Measurements from ENCODE around the gene YJU2. TPM values are rescaled to one million over a fixed set of nuclear protein-coding genes. Genes with fewer than 3 reads are reported as not detected.
"Not testable (repeated sequence)": the region's sequence is repeated elsewhere in the genome, so short reads cannot be mapped to it uniquely, and the experiment has no call there.

YJU2 gene
- total RNA-seq, 1 donor from 2014 or later, result 21.7 TPM

- Mint-ChIP-seq H3K4me3 (ENCODE audit: unreplicated experiment) (no peak overlapping the region), H3K4me1 (ENCODE audit: unreplicated experiment) (peaks cover 2% of the 10 kb centered on the region), H3K27ac (ENCODE audit: unreplicated experiment) (no peak overlapping the region), H3K9me3 (ENCODE audit: unreplicated experiment) (no peaks in the 10 kb centered on the region), H3K27me3 (ENCODE audit: unreplicated experiment) (peaks cover 4% of the 10 kb centered on the region), H3K36me3 (ENCODE audit: unreplicated experiment) (peaks cover 5% of the 10 kb centered on the region)
- TF ChIP-seq, protein P1, sequence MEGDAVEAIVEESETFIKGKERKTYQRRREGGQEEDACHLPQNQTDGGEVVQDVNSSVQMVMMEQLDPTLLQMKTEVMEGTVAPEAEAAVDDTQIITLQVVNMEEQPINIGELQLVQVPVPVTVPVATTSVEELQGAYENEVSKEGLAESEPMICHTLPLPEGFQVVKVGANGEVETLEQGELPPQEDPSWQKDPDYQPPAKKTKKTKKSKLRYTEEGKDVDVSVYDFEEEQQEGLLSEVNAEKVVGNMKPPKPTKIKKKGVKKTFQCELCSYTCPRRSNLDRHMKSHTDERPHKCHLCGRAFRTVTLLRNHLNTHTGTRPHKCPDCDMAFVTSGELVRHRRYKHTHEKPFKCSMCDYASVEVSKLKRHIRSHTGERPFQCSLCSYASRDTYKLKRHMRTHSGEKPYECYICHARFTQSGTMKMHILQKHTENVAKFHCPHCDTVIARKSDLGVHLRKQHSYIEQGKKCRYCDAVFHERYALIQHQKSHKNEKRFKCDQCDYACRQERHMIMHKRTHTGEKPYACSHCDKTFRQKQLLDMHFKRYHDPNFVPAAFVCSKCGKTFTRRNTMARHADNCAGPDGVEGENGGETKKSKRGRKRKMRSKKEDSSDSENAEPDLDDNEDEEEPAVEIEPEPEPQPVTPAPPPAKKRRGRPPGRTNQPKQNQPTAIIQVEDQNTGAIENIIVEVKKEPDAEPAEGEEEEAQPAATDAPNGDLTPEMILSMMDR (IDR thresholded peaks at IDR 0.05), result no peak
- DNase-seq (ENCODE audit: extremely low spot score, unreplicated experiment), result no peak
Measured at GRCh38 chr19:4272894-4273293, 26.0 kb downstream of the YJU2 start.

DNA sequence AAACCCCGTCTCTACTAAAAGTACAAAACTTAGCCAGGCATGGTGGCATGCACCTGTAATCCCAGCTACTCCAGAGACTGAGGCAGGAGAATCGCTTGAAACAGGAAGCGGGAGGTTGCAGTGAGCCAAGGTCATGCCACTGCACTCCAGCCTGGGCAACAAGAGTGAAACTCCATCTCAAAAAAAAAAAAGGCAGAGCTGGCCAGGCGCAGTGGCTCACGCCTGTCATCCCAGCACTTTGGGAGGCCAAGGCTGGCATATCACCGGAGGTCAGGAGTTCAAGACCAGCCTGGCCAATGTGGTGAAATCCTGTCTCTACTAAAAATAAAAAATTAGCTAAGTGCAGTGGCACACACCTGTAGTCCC, 27.4 kb downstream of the YJU2 start:
- DNase-seq (ENCODE audit: extremely low spot score, unreplicated experiment); H3K4me3 Mint-ChIP-seq (ENCODE audit: unreplicated experiment); H3K36me3 Mint-ChIP-seq (ENCODE audit: unreplicated experiment); H3K9me3 Mint-ChIP-seq (ENCODE audit: unreplicated experiment); H3K27ac Mint-ChIP-seq (ENCODE audit: unreplicated experiment); H3K4me1 Mint-ChIP-seq (ENCODE audit: unreplicated experiment): not testable (repeated sequence)
- H3K27me3 Mint-ChIP-seq (ENCODE audit: unreplicated experiment), result peaks cover 11% of the 10 kb centered on the region

GRCh38 chr19:4277191-4277696, 30.4 kb downstream of the YJU2 start:
- peaks cover 8% of the 10 kb centered on the region for H3K4me1 Mint-ChIP-seq (ENCODE audit: unreplicated experiment)
- peaks cover 32% of the 10 kb centered on the region for H3K27me3 Mint-ChIP-seq (ENCODE audit: unreplicated experiment)
- H3K4me3 Mint-ChIP-seq (ENCODE audit: unreplicated experiment), result no peak overlapping the region
- TF ChIP-seq, protein P1 (IDR thresholded peaks at IDR 0.05), result no peak
- no peaks in the 10 kb centered on the region for H3K36me3 Mint-ChIP-seq (ENCODE audit: unreplicated experiment)
- no peaks in the 10 kb centered on the region for H3K9me3 Mint-ChIP-seq (ENCODE audit: unreplicated experiment)
- DNase-seq (ENCODE audit: extremely low spot score, unreplicated experiment), result no peak
- H3K27ac Mint-ChIP-seq (ENCODE audit: unreplicated experiment), result no peak overlapping the region

- Mint-ChIP-seq H3K27ac (ENCODE audit: unreplicated experiment) (no peak overlapping the region), H3K27me3 (ENCODE audit: unreplicated experiment) (peaks cover 34% of the 10 kb centered on the region), H3K4me3 (ENCODE audit: unreplicated experiment) (no peak overlapping the region), H3K4me1 (ENCODE audit: unreplicated experiment) (peaks cover 8% of the 10 kb centered on the region), H3K9me3 (ENCODE audit: unreplicated experiment) (no peaks in the 10 kb centered on the region), H3K36me3 (ENCODE audit: unreplicated experiment) (no peaks in the 10 kb centered on the region)
- DNase-seq (ENCODE audit: extremely low spot score, unreplicated experiment), result no peak
- TF ChIP-seq, protein P1 (IDR thresholded peaks at IDR 0.05), result no peak
Measured at GRCh38 chr19:4278010-4278409, 31.1 kb downstream of the YJU2 start.

- Mint-ChIP-seq H3K27me3 (ENCODE audit: unreplicated experiment) (peaks cover 36% of the 10 kb centered on the region), H3K4me1 (ENCODE audit: unreplicated experiment) (peaks cover 8% of the 10 kb centered on the region), H3K27ac (ENCODE audit: unreplicated experiment) (no peak within 1 kb of the TSS), H3K4me3 (ENCODE audit: unreplicated experiment) (peak within 1 kb of the TSS; percentile 67), H3K9me3 (ENCODE audit: unreplicated experiment) (no peaks in the 10 kb centered on the region), H3K36me3 (ENCODE audit: unreplicated experiment) (no peaks in the 10 kb centered on the region)
- DNase-seq (ENCODE audit: extremely low spot score, unreplicated experiment), result no peak
- TF ChIP-seq, protein P1 (IDR thresholded peaks at IDR 0.05), result no peak
Measured at GRCh38 chr19:4278419-4279266, 31.8 kb downstream of the YJU2 start, which contains the start of gene SHD. TSS of gene SHD (plus strand) at chr19:4279266. CDS start at chr19:4280064, 798 bp downstream.
